GM21360 (cell line): ENCODE results near the gene HERPUD1.
A peak's percentile ranks its signal among the peaks of the same experiment; 100 is the strongest.

Experiments used
- ATAC-seq: cut with Tn5 transposase; IDR thresholded peaks from one replicate; pipeline ENCODE4 v1.9.1; 2021; ENCODE audit warnings: mild to moderate bottlenecking, moderate library complexity; ENCODE audit not compliant: unreplicated experiment

Gene HERPUD1

GRCh38 chr16:56910654-56911539, 21.0 kb upstream of the HERPUD1 start:
- no peak for ATAC-seq

GRCh38 chr16:56911771-56912571, 20.0 kb upstream of the HERPUD1 start:
- ATAC-seq: no peak

GRCh38 chr16:56912746-56913708, 18.9 kb upstream of the HERPUD1 start:
- ATAC-seq: no peak

GRCh38 chr16:56914896-56915295, 17.0 kb upstream of the HERPUD1 start:
- ATAC-seq: no peak

GRCh38 chr16:56915336-56916119, 16.4 kb upstream of the HERPUD1 start:
- no peak for ATAC-seq

- peak; percentile 59 for ATAC-seq
Observed at GRCh38 chr16:56916571-56917403, 15.2 kb upstream of the HERPUD1 start.

GRCh38 chr16:56918467-56919012, 13.4 kb upstream of the HERPUD1 start:
- ATAC-seq: no peak

- ATAC-seq: no peak
Observed at GRCh38 chr16:56919099-56919800, 12.7 kb upstream of the HERPUD1 start.

GRCh38 chr16:56921571-56921970, 10.4 kb upstream of the HERPUD1 start:
- ATAC-seq: no peak

- no peak for ATAC-seq
Observed at GRCh38 chr16:56923481-56924091, 8.4 kb upstream of the HERPUD1 start.

GRCh38 chr16:56927471-56927870, 4.5 kb upstream of the HERPUD1 start:
- ATAC-seq: no peak

GRCh38 chr16:56929639-56930038, 2.3 kb upstream of the HERPUD1 start:
- ATAC-seq: no peak

GRCh38 chr16:56930486-56931270, 1.3 kb upstream of the HERPUD1 start:
- no peak for ATAC-seq

GRCh38 chr16:56931271-56931891, 561 bp upstream of the HERPUD1 start:
- peak; percentile 30 for ATAC-seq

GRCh38 chr16:56932721-56933619, 1.0 kb downstream of the HERPUD1 start:
- no peak for ATAC-seq
